SU-DHL-6 (cell line): Measurements from ENCODE around the gene MRPL33.

ENCODE experiments used
- H2AFZ ChIP-seq: fragments of 200-600 bp; sonication (generic); 2 replicates; pipeline ENCODE4 v1.6.1; 2014; ENCODE audit warnings: low read depth, mild to moderate bottlenecking, moderate library complexity, mixed read lengths, antibody characterized with exemption, low read length; ENCODE audit not compliant: severe bottlenecking
- H3F3A ChIP-seq: fragments of 200-600 bp; shearing (Covaris generic); 2 replicates; pipeline ENCODE4 v1.6.0; 2016; ENCODE audit warnings: antibody characterized with exemption, mild to moderate bottlenecking; ENCODE audit not compliant: insufficient read depth
- H3K27ac ChIP-seq: fragments of 200-600 bp; sonication (generic); 2 replicates; pipeline ENCODE4 v1.5.1; 2016; ENCODE audit warnings: low read depth, mild to moderate bottlenecking, low read length, moderate library complexity, mixed read lengths
- H3K27me3 ChIP-seq: fragments of 200-600 bp; sonication (generic), shearing (Covaris generic); 2 replicates; pipeline ENCODE4 v1.6.0; 2014; ENCODE audit warnings: mild to moderate bottlenecking, low read length
- H3K36me3 ChIP-seq: fragments of 200-600 bp; sonication (generic); 2 replicates; pipeline ENCODE4 v1.6.1; 2014; ENCODE audit warnings: mild to moderate bottlenecking, low read length, mixed read lengths
- H3K4me2 ChIP-seq: fragments of 300-600, 200-600 bp; shearing (Covaris generic), sonication (generic); 2 replicates; pipeline ENCODE4 v1.6.0; 2014; ENCODE audit warnings: low read length, low read depth, mild to moderate bottlenecking; ENCODE audit not compliant: poor library complexity, severe bottlenecking
- H3K4me3 ChIP-seq: fragments of 200-600 bp; sonication (generic); 2 replicates; pipeline ENCODE4 v1.5.1; 2014; ENCODE audit warnings: antibody characterized with exemption, low read length, mild to moderate bottlenecking, mixed read lengths; ENCODE audit not compliant: insufficient read depth, poor library complexity, severe bottlenecking
- H3K79me2 ChIP-seq: fragments of 200-600 bp; sonication (generic); 2 replicates; pipeline ENCODE4 v1.6.1; 2014; ENCODE audit warnings: mild to moderate bottlenecking, low read length, moderate library complexity; ENCODE audit not compliant: insufficient read depth
- H3K9ac ChIP-seq: fragments of 200-600 bp; sonication (generic); 2 replicates; pipeline ENCODE4 v1.7.0; 2014; ENCODE audit warnings: mild to moderate bottlenecking, low read length
- H3K9me2 ChIP-seq: fragments of 200-600 bp; sonication (generic); replicated peaks from 2 replicates; pipeline ENCODE4 v1.6.1; 2014; ENCODE audit warnings: low read length; ENCODE audit not compliant: insufficient read depth
- H3K9me3 ChIP-seq: fragments of 200-600 bp; sonication (generic); 2 replicates; pipeline ENCODE4 v1.6.1; 2014; ENCODE audit warnings: low read length, mixed read lengths; ENCODE audit not compliant: insufficient read depth
- H4K20me1 ChIP-seq: fragments of 200-600 bp; sonication (generic); 2 replicates; pipeline ENCODE4 v1.6.1; 2014; ENCODE audit warnings: low read depth, mild to moderate bottlenecking, antibody characterized with exemption, low read length, moderate library complexity, mixed read lengths
- EZH2phosphoT487 ChIP-seq: fragments of 200-600 bp; sonication (generic), shearing (Covaris generic); conservative IDR thresholded peaks from 2 replicates; pipeline ENCODE4 v1.6.1; 2018; ENCODE audit warnings: mild to moderate bottlenecking, antibody characterized with exemption, low read length, moderate library complexity, mixed read lengths
- TF ChIP-seq, protein P1 (sequence below): fragments of 200-600 bp; sonication (generic); IDR thresholded peaks from one replicate; pipeline ENCODE4 v1.5.1; 2017; ENCODE audit warnings: antibody characterized with exemption, mild to moderate bottlenecking, low read length, moderate library complexity; ENCODE audit not compliant: insufficient read depth, poor library complexity, severe bottlenecking

Gene MRPL33

DNA sequence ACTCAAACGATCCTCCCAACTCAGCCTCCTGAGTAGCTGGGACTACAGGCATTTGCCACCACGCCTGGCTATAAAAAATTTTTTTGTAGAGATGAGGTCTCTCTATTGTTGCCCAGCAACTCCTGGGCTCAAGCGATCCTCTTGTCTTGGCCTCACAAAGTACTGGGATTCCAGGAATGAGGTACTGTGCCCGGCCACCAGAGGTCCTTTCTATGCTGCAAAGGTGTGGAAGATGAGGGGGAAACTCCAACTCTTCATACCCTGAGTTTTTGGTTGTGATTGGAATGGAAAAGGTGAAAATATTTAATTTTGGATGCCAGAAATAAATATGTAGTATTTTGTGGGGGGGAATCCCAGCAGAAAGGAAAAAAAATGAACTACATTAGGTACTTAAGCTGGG is 36.0 kb downstream of the MRPL33 start:
- H3K4me2 ChIP-seq = no peak overlapping the region
- H3F3A ChIP-seq = no peaks in the 10 kb centered on the region
- H3K9ac ChIP-seq = no peak overlapping the region
- H3K4me3 ChIP-seq = no peak overlapping the region
- H4K20me1 ChIP-seq = no peaks in the 10 kb centered on the region
- no peaks in the 10 kb centered on the region for H3K36me3 ChIP-seq
- TF ChIP-seq EZH2phosphoT487 = no peak
- TF ChIP-seq, protein P1, sequence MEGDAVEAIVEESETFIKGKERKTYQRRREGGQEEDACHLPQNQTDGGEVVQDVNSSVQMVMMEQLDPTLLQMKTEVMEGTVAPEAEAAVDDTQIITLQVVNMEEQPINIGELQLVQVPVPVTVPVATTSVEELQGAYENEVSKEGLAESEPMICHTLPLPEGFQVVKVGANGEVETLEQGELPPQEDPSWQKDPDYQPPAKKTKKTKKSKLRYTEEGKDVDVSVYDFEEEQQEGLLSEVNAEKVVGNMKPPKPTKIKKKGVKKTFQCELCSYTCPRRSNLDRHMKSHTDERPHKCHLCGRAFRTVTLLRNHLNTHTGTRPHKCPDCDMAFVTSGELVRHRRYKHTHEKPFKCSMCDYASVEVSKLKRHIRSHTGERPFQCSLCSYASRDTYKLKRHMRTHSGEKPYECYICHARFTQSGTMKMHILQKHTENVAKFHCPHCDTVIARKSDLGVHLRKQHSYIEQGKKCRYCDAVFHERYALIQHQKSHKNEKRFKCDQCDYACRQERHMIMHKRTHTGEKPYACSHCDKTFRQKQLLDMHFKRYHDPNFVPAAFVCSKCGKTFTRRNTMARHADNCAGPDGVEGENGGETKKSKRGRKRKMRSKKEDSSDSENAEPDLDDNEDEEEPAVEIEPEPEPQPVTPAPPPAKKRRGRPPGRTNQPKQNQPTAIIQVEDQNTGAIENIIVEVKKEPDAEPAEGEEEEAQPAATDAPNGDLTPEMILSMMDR = no peak
- no peak overlapping the region for H3K27ac ChIP-seq
- H3K9me3 ChIP-seq = no peaks in the 10 kb centered on the region
- H2AFZ ChIP-seq = no peak overlapping the region
- no peaks in the 10 kb centered on the region for H3K27me3 ChIP-seq
- H3K9me2 ChIP-seq = no peaks in the 10 kb centered on the region
- H3K79me2 ChIP-seq = no peaks in the 10 kb centered on the region

DNA sequence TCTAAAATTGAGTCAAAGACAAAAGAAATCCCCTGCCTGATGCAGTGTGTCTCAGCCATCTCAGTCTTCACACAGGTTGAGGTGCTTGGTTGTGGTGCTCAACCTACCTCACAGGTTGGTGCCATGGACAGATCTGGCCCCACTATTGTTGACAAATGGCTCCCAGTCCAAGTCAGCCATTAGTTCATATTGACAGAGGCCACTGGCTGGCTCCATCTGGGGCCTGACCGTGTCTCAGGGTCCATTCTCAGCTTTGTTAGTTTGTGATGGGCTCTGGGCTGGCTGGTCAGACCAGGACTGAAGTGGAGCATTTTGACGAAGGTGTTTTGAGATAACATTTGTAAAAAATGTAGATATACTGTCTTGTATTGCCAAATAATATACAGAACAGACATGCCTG is 36.9 kb downstream of the MRPL33 start:
- no peaks in the 10 kb centered on the region for H4K20me1 ChIP-seq
- H3K9me3 ChIP-seq = no peaks in the 10 kb centered on the region
- no peak overlapping the region for H3K4me2 ChIP-seq
- H3K27ac ChIP-seq = no peak overlapping the region
- H3K27me3 ChIP-seq = no peaks in the 10 kb centered on the region
- H3K79me2 ChIP-seq = no peaks in the 10 kb centered on the region
- H3K9me2 ChIP-seq = no peaks in the 10 kb centered on the region
- TF ChIP-seq, protein P1 = no peak
- TF ChIP-seq EZH2phosphoT487 = no peak
- H3K4me3 ChIP-seq = no peak overlapping the region
- no peak overlapping the region for H2AFZ ChIP-seq
- H3F3A ChIP-seq = no peaks in the 10 kb centered on the region
- no peaks in the 10 kb centered on the region for H3K36me3 ChIP-seq
- H3K9ac ChIP-seq = no peak overlapping the region

DNA sequence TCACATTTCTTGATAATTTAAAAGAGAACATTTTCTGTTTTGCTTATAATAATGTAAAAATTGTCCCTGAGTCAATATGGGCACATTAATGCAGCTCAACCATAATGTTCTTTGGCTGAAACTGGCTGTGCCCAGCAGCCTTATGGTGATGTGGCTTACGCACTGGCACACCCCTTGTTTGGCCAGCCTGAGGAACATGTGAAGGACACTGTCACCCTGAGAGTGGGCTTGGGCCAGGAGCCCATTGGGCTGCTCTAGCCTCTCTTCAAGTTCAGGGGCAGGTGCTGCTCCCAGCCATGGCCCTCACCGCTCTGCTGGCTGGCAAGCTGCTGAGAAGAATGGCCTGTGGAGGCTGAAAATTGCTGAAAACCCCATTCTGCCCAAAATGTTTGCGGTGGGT is 37.5 kb downstream of the MRPL33 start:
- TF ChIP-seq, protein P1 = no peak
- no peak for TF ChIP-seq EZH2phosphoT487
- Histone ChIP-seq H3K36me3 (no peaks in the 10 kb centered on the region), H3K9me3 (no peaks in the 10 kb centered on the region), H3K9ac (no peak overlapping the region), H3F3A (no peaks in the 10 kb centered on the region), H3K4me2 (no peak overlapping the region), H3K27ac (no peak overlapping the region), H3K27me3 (no peaks in the 10 kb centered on the region), H2AFZ (no peak overlapping the region), H3K4me3 (no peak overlapping the region), H3K9me2 (no peaks in the 10 kb centered on the region), H4K20me1 (no peaks in the 10 kb centered on the region), H3K79me2 (no peaks in the 10 kb centered on the region)

DNA sequence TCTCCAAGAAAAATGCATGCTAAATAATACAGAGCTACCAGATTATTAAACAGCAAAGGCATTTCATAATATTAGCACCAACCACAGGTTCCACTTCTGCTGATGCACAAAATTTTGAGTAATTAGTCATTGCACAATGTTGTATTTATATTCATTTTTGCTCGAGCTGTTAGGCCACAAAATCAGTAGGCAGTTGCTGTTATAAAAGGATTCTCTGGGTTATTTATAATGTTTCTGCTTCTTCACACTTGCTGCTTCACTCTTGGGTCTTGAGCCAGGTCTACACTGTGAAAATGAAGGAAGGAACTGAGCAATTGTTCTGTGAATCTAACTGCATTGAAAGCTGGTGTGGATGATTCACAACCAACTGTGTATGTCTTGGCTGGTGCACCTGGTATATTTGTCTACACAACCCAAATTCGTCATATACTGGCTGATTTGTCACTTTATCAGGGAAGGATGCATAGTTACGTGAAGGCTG is 38.3 kb downstream of the MRPL33 start:
- Histone ChIP-seq H4K20me1 (no peaks in the 10 kb centered on the region), H2AFZ (no peak overlapping the region), H3K4me3 (no peak overlapping the region), H3K27ac (no peak overlapping the region), H3K27me3 (no peaks in the 10 kb centered on the region), H3K4me2 (no peak overlapping the region), H3K79me2 (no peaks in the 10 kb centered on the region), H3K9ac (no peak overlapping the region), H3K9me3 (no peaks in the 10 kb centered on the region), H3F3A (no peaks in the 10 kb centered on the region), H3K36me3 (no peaks in the 10 kb centered on the region), H3K9me2 (no peaks in the 10 kb centered on the region)
- no peak for TF ChIP-seq EZH2phosphoT487
- TF ChIP-seq, protein P1 = no peak
